Fibroblast of skin of back (primary cell): ENCODE measurements around the gene CNOT6.

Source experiments
- DNase-seq: peaks from one replicate; pipeline ENCODE4 v3.0.0-alpha.2; 2013

The CNOT6 gene

GRCh38 chr5:180583738-180584137 is 89.6 kb downstream of the CNOT6 start:
- DNase-seq = no peak

- DNase-seq = no peak
Observed at GRCh38 chr5:180586204-180586603, 92.0 kb downstream of the CNOT6 start.

- no peak for DNase-seq
Observed at GRCh38 chr5:180586870-180587269, 92.7 kb downstream of the CNOT6 start.

- DNase-seq = no peak
Observed at GRCh38 chr5:180589771-180590542, 95.8 kb downstream of the CNOT6 start.

GRCh38 chr5:180590543-180591310 is 96.5 kb downstream of the CNOT6 start:
- DNase-seq = no peak

GRCh38 chr5:180591311-180591887 is 97.2 kb downstream of the CNOT6 start, which contains the start of gene SCGB3A1:
Gene SCGB3A1, minus strand, starts transcription at chr5:180591499. Its CDS starts 37 bp downstream, at chr5:180591462.
- no peak for DNase-seq

- no peak for DNase-seq
Observed at GRCh38 chr5:180592176-180592575, 98.0 kb downstream of the CNOT6 start.

- no peak for DNase-seq
Observed at GRCh38 chr5:180593446-180594206, 99.4 kb downstream of the CNOT6 start.

GRCh38 chr5:180594311-180595045 is 100.3 kb downstream of the CNOT6 start:
- DNase-seq = no peak

- no peak for DNase-seq
Observed at GRCh38 chr5:180595046-180595379, 100.8 kb downstream of the CNOT6 start.

- no peak for DNase-seq
Observed at GRCh38 chr5:180595381-180596114, 101.4 kb downstream of the CNOT6 start.

- no peak for DNase-seq
Observed at GRCh38 chr5:180596115-180596667, 102.0 kb downstream of the CNOT6 start.

GRCh38 chr5:180596668-180597231 is 102.6 kb downstream of the CNOT6 start:
- no peak for DNase-seq

- DNase-seq = no peak
Observed at GRCh38 chr5:180598316-180598701, 104.1 kb downstream of the CNOT6 start.

GRCh38 chr5:180598797-180599589 is 104.8 kb downstream of the CNOT6 start:
- DNase-seq = no peak

- DNase-seq = no peak
Observed at GRCh38 chr5:180599590-180599914, 105.4 kb downstream of the CNOT6 start.

GRCh38 chr5:180599981-180600553 is 105.9 kb downstream of the CNOT6 start:
- no peak for DNase-seq

GRCh38 chr5:180600554-180601041 is 106.4 kb downstream of the CNOT6 start:
- no peak for DNase-seq
